Measurements from ENCODE around the gene SCGB1C2. TPM values are rescaled to one million over a fixed set of nuclear protein-coding genes. Genes with fewer than 3 reads are reported as not detected.
"Not testable (repeated sequence)": the region's sequence is repeated elsewhere in the genome, so short reads cannot be mapped to it uniquely, and the experiment has no call there.

Gene SCGB1C2
- total RNA-seq, 1 experiment from 2014 or later = not detected

DNA sequence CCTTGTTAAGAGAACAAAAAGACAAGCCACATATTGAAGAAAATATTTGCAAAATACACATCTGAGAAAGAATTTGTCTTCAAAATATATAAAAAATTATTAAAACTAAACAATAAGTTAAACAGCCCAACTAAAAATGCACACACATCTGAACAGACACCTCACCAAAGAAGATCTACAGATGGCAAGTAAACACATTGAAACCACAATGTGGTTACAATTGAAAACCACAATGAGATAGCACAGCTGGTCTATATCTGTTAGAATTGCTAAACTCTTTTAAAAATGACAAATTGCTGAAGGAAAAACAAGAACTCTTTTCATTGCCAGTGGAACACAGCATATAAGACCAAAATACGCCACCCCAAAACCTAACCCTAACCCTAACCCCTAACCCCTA, 1.5 kb upstream of the SCGB1C2 start:
- not testable (repeated sequence) for H2AK5ac ChIP-seq (ENCODE audit: insufficient read length, low read length); H3K79me1 ChIP-seq (ENCODE audit: insufficient read depth, low read depth, low read length, poor library complexity, severe bottlenecking); H2BK120ac ChIP-seq (ENCODE audit: low read depth, low read length, poor library complexity, severe bottlenecking); H2BK20ac ChIP-seq (ENCODE audit: low read depth, low read length, poor library complexity, severe bottlenecking); H3K27me3 Mint-ChIP-seq (ENCODE audit: low read depth); H3K27ac Mint-ChIP-seq; H3K4me2 ChIP-seq (ENCODE audit: insufficient read depth, insufficient read length, low read length); H2AFZ ChIP-seq (ENCODE audit: low read length); H3K18ac ChIP-seq (ENCODE audit: insufficient read length, low read depth, low read length); H3K9ac ChIP-seq (ENCODE audit: extremely low read depth, insufficient read length, low read length); H2BK12ac ChIP-seq (ENCODE audit: insufficient read length, low read depth, low read length); H3K79me2 ChIP-seq (ENCODE audit: insufficient read depth, low read length); H3K4me1 Mint-ChIP-seq; H3K9me3 ChIP-seq (ENCODE audit: control insufficient read depth, low read depth, low read length); H3K4me1 ChIP-seq (ENCODE audit: insufficient read depth, low read length); H3K14ac ChIP-seq (ENCODE audit: insufficient read depth, low read length); H3K36me3 Mint-ChIP-seq (ENCODE audit: insufficient read depth in 1 of 3, low read depth in 3 of 3); H2BK15ac ChIP-seq (ENCODE audit: low read depth, low read length); H3K27ac ChIP-seq (ENCODE audit: insufficient read length, low read depth, low read length); H3T11ph ChIP-seq (ENCODE audit: low read length); H4K20me1 ChIP-seq (ENCODE audit: control insufficient read depth, insufficient read depth, insufficient read length); H2BK5ac ChIP-seq (ENCODE audit: insufficient read length, low read length); H3K4ac ChIP-seq (ENCODE audit: low read depth, low read length); H4K5ac ChIP-seq (ENCODE audit: insufficient read length, low read depth, low read length); H4K91ac ChIP-seq (ENCODE audit: insufficient read length, low read depth, low read length); H4K8ac ChIP-seq (replicated peaks; ENCODE audit: insufficient read length, low read depth, low read length); DNase-seq; H3K23ac ChIP-seq (ENCODE audit: insufficient read length, low read depth, low read length); H3K27me3 ChIP-seq (ENCODE audit: insufficient read depth, low read length); H3K23me2 ChIP-seq (ENCODE audit: insufficient read length, low read depth, low read length, poor library complexity, severe bottlenecking); H3K4me3 Mint-ChIP-seq; H3K56ac ChIP-seq (ENCODE audit: insufficient read length, low read depth, low read length)
- H3K9me3 Mint-ChIP-seq = peaks cover 9 to 15% of the 10 kb centered on the region in 2 experiments
- WGBS (ENCODE audit: extremely low coverage, insufficient read length, low lambda C conversion rate) = no CpG with 5 or more reads among the region's 1 CpG
